Activated T-cell treated with anti-CD3 and anti-CD28 coated beads, Interleukin-2, amount 50 U/mL, for 24 hours (primary cell): ENCODE results near the gene ALKBH3.

Experiments used
- DNase-seq: peaks from one replicate; pipeline ENCODE4 v3.0.0-alpha.2; 2020
- H3K27ac Mint-ChIP-seq: 2 replicates; pipeline ENCODE4 v1.8.0; 2020; ENCODE audit warnings: mild to moderate bottlenecking, mixed read lengths
- H3K27me3 Mint-ChIP-seq: 2 replicates; pipeline ENCODE4 v1.8.0; 2020; ENCODE audit warnings: mixed read lengths
- H3K36me3 Mint-ChIP-seq: 2 replicates; pipeline ENCODE4 v1.8.0; 2020; ENCODE audit warnings: low read depth, mixed read lengths
- H3K4me1 Mint-ChIP-seq: 2 replicates; pipeline ENCODE4 v1.8.0; 2020; ENCODE audit warnings: low read depth, mixed read lengths
- H3K4me3 Mint-ChIP-seq: 2 replicates; pipeline ENCODE4 v1.8.0; 2020; ENCODE audit warnings: mild to moderate bottlenecking, moderate library complexity, mixed read lengths
- H3K9me3 Mint-ChIP-seq: 2 replicates; pipeline ENCODE4 v1.8.0; 2020; ENCODE audit warnings: mixed read lengths

ALKBH3 gene

GRCh38 chr11:43967661-43968060 lies 87.0 kb downstream of the ALKBH3 start:
- no peak overlapping the region for H3K27ac Mint-ChIP-seq
- H3K36me3 Mint-ChIP-seq, result no peaks in the 10 kb centered on the region
- peaks cover 42% of the 10 kb centered on the region for H3K27me3 Mint-ChIP-seq
- no peak for DNase-seq
- H3K4me1 Mint-ChIP-seq, result no peaks in the 10 kb centered on the region
- no peak overlapping the region for H3K4me3 Mint-ChIP-seq
- no peaks in the 10 kb centered on the region for H3K9me3 Mint-ChIP-seq

GRCh38 chr11:43968719-43969118 lies 88.1 kb downstream of the ALKBH3 start:
- Mint-ChIP-seq H3K9me3 (no peaks in the 10 kb centered on the region), H3K4me3 (no peak overlapping the region), H3K36me3 (no peaks in the 10 kb centered on the region), H3K27me3 (peaks cover 33% of the 10 kb centered on the region), H3K27ac (no peak overlapping the region), H3K4me1 (no peaks in the 10 kb centered on the region)
- DNase-seq, result no peak

- H3K4me3 Mint-ChIP-seq, result no peak overlapping the region
- H3K36me3 Mint-ChIP-seq, result no peaks in the 10 kb centered on the region
- no peak for DNase-seq
- H3K27me3 Mint-ChIP-seq, result peaks cover 30% of the 10 kb centered on the region
- no peak overlapping the region for H3K27ac Mint-ChIP-seq
- peaks cover 4% of the 10 kb centered on the region for H3K9me3 Mint-ChIP-seq
- no peaks in the 10 kb centered on the region for H3K4me1 Mint-ChIP-seq
These were observed 88.9 kb downstream of the ALKBH3 start for GRCh38 chr11:43969543-43969942.
